Right atrium auricular region (tissue), 2 donors: ENCODE data around the gene SLC26A6. TPM values are rescaled to one million over a fixed set of nuclear protein-coding genes. Genes with fewer than 3 reads are reported as not detected.

Experiments used
- DNase-seq: peaks from one replicate; pipeline ENCODE4 v3.0.0-alpha.2; 2019; ENCODE audit warnings: low spot score
- H3K27ac ChIP-seq, 2 donors: fragments of 200-600 bp; sonication (generic); 1 replicate in 1 of 2; 2 replicates in 1 of 2; pipeline ENCODE4 v1.5.1; 2016 to 2019
- H3K27me3 ChIP-seq, 2 donors: fragments of 200-600 bp; sonication (generic); one replicate each; pipeline versions ENCODE4 v1.5.1 to v1.6.0; 2017 to 2019
- H3K36me3 ChIP-seq: fragments of 200-600 bp; sonication (generic); one replicate; pipeline ENCODE4 v1.5.1; 2016
- H3K4me1 ChIP-seq, 2 donors: fragments of 200-600 bp; sonication (generic); one replicate each; pipeline versions ENCODE4 v1.5.1 to v1.6.0; 2017 to 2019
- H3K4me3 ChIP-seq, 2 donors: fragments of 200-600 bp; sonication (generic); 1 replicate in 1 of 2; 2 replicates in 1 of 2; pipeline ENCODE4 v1.5.1; 2017 to 2019; ENCODE audit warnings: mild to moderate bottlenecking in 1 of 2, moderate library complexity in 1 of 2
- H3K9me3 ChIP-seq, 2 donors: fragments of 200-600 bp; sonication (generic); one replicate each; pipeline ENCODE4 v1.5.1; 2019
- total RNA-seq, 2 donors: library from RNA; depleted of rRNA; stranded (reverse); fragments of >200 nt; gene quantifications; one replicate each; pipeline ENCODE4 v1.1.0, GENCODE V29; 2016
- TF ChIP-seq, protein P1 (sequence below), 2 donors: fragments of 200-600 bp; sonication (generic); IDR thresholded peaks; one replicate each; pipeline ENCODE4 v1.5.1; 2019; ENCODE audit warnings: antibody characterized with exemption in 2 of 2

SLC26A6 gene
- total RNA-seq, 2 donors from 2014 or later = 9.6 to 10.1 TPM

DNA sequence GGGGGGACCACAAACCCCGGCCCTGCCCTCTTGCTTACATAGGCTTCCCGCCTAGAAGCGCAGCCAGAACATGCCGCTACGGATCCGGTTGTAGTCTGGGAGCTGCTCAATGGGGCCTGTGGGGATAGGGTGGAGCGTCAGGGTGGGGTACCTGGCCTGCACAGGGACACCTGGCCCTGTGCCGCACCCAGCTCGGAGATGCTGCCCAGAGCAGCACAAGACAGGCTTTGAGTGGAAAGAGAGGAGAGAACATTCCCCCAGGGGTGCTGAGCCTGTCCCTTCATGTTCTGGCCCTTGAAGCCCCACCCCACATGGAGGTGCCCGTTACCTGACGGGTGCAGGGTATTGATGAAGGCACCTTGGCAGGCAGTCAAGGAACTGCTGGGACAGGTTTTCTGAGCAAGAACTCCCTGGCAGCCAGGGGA is 36.2 kb downstream of the SLC26A6 start:
- no peak for DNase-seq
- H3K36me3 ChIP-seq = peaks cover 55% of the 10 kb centered on the region
- no peaks in the 10 kb centered on the region for H3K27me3 ChIP-seq
- H3K9me3 ChIP-seq = no peaks in the 10 kb centered on the region
- TF ChIP-seq, protein P1, sequence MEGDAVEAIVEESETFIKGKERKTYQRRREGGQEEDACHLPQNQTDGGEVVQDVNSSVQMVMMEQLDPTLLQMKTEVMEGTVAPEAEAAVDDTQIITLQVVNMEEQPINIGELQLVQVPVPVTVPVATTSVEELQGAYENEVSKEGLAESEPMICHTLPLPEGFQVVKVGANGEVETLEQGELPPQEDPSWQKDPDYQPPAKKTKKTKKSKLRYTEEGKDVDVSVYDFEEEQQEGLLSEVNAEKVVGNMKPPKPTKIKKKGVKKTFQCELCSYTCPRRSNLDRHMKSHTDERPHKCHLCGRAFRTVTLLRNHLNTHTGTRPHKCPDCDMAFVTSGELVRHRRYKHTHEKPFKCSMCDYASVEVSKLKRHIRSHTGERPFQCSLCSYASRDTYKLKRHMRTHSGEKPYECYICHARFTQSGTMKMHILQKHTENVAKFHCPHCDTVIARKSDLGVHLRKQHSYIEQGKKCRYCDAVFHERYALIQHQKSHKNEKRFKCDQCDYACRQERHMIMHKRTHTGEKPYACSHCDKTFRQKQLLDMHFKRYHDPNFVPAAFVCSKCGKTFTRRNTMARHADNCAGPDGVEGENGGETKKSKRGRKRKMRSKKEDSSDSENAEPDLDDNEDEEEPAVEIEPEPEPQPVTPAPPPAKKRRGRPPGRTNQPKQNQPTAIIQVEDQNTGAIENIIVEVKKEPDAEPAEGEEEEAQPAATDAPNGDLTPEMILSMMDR (IDR thresholded peaks at IDR 0.05) = no peak
- no peak overlapping the region for H3K4me3 ChIP-seq
- peak overlapping the region; percentile 86 to 95 for H3K27ac ChIP-seq
- H3K4me1 ChIP-seq = peaks cover 0 to 80% of the 10 kb centered on the region in 2 donors

DNA sequence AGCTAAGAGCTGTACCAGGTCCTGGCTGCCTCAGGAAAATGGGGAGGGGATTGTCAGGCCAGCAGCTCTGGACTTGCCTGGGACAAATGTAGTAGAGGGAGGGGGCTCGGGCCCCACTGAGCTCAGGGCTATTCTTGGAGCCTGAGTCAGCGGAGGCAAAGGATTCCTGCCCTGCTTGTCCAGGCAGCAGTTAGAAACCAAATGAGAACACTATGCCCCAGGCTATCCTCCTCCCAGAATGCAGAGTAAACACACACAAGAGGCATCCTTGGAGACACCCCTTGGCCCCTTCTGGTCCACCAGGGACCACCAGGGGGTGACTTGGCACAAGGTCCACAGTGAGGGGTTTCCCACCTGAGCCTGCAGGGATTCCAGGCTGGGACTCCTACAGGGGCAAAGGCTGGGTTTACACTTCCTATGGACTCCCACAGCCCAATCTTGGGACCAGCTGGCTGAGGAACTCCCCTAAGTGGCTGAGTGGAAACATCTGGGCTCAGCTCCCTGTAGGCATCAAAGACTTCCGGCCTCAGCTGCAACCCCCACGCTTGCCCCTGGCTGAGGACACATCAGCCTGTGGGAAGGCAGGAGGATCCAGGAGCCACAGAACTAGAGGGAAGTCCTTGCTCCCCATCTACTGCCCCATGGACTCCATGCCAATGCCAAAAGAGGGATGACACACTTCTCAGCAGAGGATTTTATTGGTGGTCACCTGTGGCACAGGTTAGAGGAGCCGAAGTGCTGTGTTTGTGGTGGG is 36.8 kb downstream of the SLC26A6 start:
- peaks cover 0 to 80% of the 10 kb centered on the region in 2 donors for H3K4me1 ChIP-seq
- peak overlapping the region; percentile 86 to 95 for H3K27ac ChIP-seq
- H3K27me3 ChIP-seq = no peaks in the 10 kb centered on the region
- TF ChIP-seq, protein P1 (IDR thresholded peaks at IDR 0.05) = no peak
- no peak overlapping the region for H3K4me3 ChIP-seq
- H3K9me3 ChIP-seq = no peaks in the 10 kb centered on the region
- H3K36me3 ChIP-seq = peaks cover 49% of the 10 kb centered on the region
- peak; percentile 69 for DNase-seq

DNA sequence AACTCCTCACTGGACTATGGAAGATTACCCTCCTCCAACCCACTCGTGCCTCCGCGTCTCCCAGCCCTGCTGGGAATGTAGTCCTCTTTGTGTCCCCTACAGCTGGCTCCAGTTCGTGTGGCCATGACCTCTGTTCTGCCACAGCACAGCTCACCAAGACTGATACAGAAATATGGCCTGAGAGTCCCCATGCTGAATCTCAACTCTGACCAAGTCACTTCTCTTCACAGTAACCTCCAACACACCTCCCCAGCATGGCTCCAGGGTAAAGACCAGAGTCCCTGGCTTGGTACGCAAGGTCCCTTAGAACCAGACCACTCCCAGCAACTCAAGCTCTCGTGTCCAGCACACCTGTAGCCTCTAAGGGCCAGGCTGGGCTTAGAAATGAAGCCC is 37.9 kb downstream of the SLC26A6 start:
- Histone ChIP-seq H3K9me3 (no peaks in the 10 kb centered on the region), H3K27me3 (no peaks in the 10 kb centered on the region), H3K36me3 (peaks cover 38% of the 10 kb centered on the region), H3K4me3 (no peak overlapping the region), H3K4me1 (peaks cover 0 to 80% of the 10 kb centered on the region in 2 donors), H3K27ac (peak overlapping the region; percentile 86 to 95)
- TF ChIP-seq, protein P1 (IDR thresholded peaks at IDR 0.05) = no peak
- no peak for DNase-seq

DNA sequence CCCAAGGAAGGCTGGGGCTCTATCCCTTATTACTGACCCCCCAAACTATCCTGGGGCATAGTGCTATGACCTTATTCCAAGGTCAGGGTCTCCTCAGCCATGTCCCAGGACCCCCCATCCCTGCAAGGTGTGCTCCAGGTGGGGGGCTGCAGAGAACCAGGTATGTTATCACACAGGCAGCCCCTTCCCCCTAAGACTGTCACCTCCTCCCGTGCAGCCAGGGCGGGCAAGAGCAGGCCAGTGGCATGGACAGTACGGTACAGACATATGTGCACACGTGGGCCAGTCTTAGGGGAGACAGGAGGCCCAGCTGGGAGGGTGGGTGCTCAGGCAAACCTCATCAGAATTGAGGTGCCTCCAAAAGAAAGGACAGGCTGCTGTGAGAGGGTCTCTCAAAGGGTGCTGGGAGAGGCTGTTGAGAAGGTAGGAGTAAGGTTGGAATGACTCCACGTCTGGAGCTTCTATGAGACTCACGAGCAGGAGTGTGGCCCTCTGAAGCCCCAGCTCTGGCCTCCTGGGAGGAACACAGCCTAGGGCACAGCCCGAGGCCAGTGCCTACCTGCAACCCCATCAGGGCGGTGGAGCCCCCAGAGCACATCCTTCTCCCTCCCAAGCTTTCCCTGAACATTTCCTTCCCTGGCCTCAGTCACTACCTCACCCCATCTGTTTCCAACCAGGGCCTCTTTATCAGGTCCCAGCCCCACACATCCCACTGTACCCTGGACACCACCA is 38.4 kb downstream of the SLC26A6 start:
- Histone ChIP-seq H3K27me3 (no peaks in the 10 kb centered on the region), H3K27ac (peak overlapping the region; percentile 86 to 95), H3K4me1 (peaks cover 0 to 76% of the 10 kb centered on the region in 2 donors), H3K4me3 (no peak overlapping the region), H3K36me3 (peaks cover 34% of the 10 kb centered on the region), H3K9me3 (no peaks in the 10 kb centered on the region)
- TF ChIP-seq, protein P1 (IDR thresholded peaks at IDR 0.05) = no peak
- DNase-seq = no peak

DNA sequence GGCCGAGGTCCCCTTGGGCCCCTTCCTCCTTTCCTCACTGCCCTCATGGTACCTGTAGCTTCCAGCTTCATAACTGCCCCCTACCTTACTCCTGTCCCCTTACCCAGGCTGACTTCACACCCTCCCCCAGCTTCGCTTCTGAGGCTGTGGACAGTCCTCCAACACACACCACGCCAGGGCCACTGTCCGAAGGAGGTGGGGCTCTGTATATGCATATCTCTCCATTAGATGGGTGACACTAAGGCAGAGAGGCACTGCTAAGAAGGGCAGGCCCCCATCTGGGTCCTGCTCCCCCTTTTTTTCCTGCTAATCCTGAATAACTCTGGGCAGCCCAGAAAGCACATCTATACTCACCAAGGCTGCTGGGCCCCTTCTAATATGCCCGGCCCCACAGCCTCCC is 39.1 kb downstream of the SLC26A6 start:
- no peak overlapping the region for H3K4me3 ChIP-seq
- peaks cover 31% of the 10 kb centered on the region for H3K36me3 ChIP-seq
- H3K27me3 ChIP-seq = no peaks in the 10 kb centered on the region
- H3K9me3 ChIP-seq = no peaks in the 10 kb centered on the region
- TF ChIP-seq, protein P1 (IDR thresholded peaks at IDR 0.05) = no peak
- H3K4me1 ChIP-seq = peaks cover 0 to 70% of the 10 kb centered on the region in 2 donors
- no peak for DNase-seq
- H3K27ac ChIP-seq = peak overlapping the region; percentile 86 to 95
